GM23338 (cell line): ENCODE measurements around the gene KCNA2. TPM values are rescaled to one million over a fixed set of nuclear protein-coding genes. Genes with fewer than 3 reads are reported as not detected.

ENCODE experiments used
- ATAC-seq: fragments of 200-7000 bp; cut with Tn5 transposase; 3 replicates; pipeline ENCODE4 v1.9.1; 2020
- DNase-seq: peaks from one replicate; pipeline ENCODE4 v3.0.0-alpha.2; 2015; ENCODE audit warnings: low spot score
- H2AFZ ChIP-seq: fragments of 200-600 bp; sonication (generic); 2 replicates; pipeline ENCODE4 v1.8.0; 2016; ENCODE audit warnings: antibody characterized with exemption, mild to moderate bottlenecking, moderate library complexity
- H3F3A ChIP-seq: fragments of 200-600 bp; sonication (generic); replicated peaks from 2 replicates; pipeline ENCODE4 v1.8.0; 2017; ENCODE audit warnings: antibody characterized with exemption, mixed run types, low read depth
- H3K27ac ChIP-seq: fragments of 200-600 bp; sonication (generic); 2 replicates; pipeline ENCODE4 v1.6.1; 2016; ENCODE audit warnings: low read depth
- H3K27me3 ChIP-seq: fragments of 200-600 bp; sonication (generic); 2 replicates; pipeline ENCODE4 v1.8.0; 2016; ENCODE audit warnings: mild to moderate bottlenecking, mixed run types, moderate library complexity; ENCODE audit not compliant: insufficient read depth
- H3K36me3 ChIP-seq: fragments of 200-600 bp; sonication (generic); 2 replicates; pipeline ENCODE4 v1.8.0; 2016; ENCODE audit warnings: mild to moderate bottlenecking; ENCODE audit not compliant: insufficient read depth
- H3K4me1 ChIP-seq: fragments of 200-600 bp; sonication (generic); 2 replicates; pipeline ENCODE4 v1.8.0; 2016; ENCODE audit warnings: mild to moderate bottlenecking, moderate library complexity; ENCODE audit not compliant: insufficient read depth
- H3K4me2 ChIP-seq: fragments of 200-600 bp; sonication (generic); 2 replicates; pipeline ENCODE4 v1.7.1; 2017; ENCODE audit warnings: mixed run types
- H3K4me3 ChIP-seq: fragments of 200-600 bp; sonication (generic); 2 replicates; pipeline ENCODE4 v1.6.1; 2016; ENCODE audit warnings: mixed run types
- H3K79me2 ChIP-seq: fragments of 200-600 bp; sonication (generic); replicated peaks from 2 replicates; pipeline ENCODE4 v1.8.0; 2017; ENCODE audit warnings: mild to moderate bottlenecking; ENCODE audit not compliant: insufficient read depth
- H3K9me2 ChIP-seq: fragments of 200-600 bp; sonication (generic); 2 replicates; pipeline ENCODE4 v1.8.0; 2017; ENCODE audit not compliant: insufficient read depth
- H4K20me1 ChIP-seq: fragments of 200-600 bp; sonication (generic); replicated peaks from 2 replicates; pipeline ENCODE4 v1.8.0; 2017; ENCODE audit warnings: mild to moderate bottlenecking; ENCODE audit not compliant: insufficient read depth
- H3K27ac Mint-ChIP-seq: 2 replicates; pipeline ENCODE4 v1.8.0; 2020; ENCODE audit warnings: inconsistent platforms, mild to moderate bottlenecking, moderate library complexity, mixed read lengths
- H3K27me3 Mint-ChIP-seq: 3 replicates; pipeline ENCODE4 v1.8.0; 2022; ENCODE audit warnings: low read depth, mild to moderate bottlenecking, moderate library complexity, mixed read lengths, inconsistent platforms; ENCODE audit not compliant: insufficient read depth, poor library complexity
- H3K36me3 Mint-ChIP-seq: 3 replicates; pipeline ENCODE4 v1.8.0; 2021; ENCODE audit warnings: low read depth, mild to moderate bottlenecking, inconsistent platforms, moderate library complexity, mixed read lengths
- H3K4me1 Mint-ChIP-seq: 3 replicates; pipeline ENCODE4 v1.8.0; 2020; ENCODE audit warnings: mild to moderate bottlenecking, inconsistent platforms, mixed read lengths
- H3K4me3 Mint-ChIP-seq: 3 replicates; pipeline ENCODE4 v1.8.0; 2021; ENCODE audit warnings: moderate library complexity, mild to moderate bottlenecking, inconsistent platforms, mixed read lengths
- H3K9me3 Mint-ChIP-seq: 3 replicates; pipeline ENCODE4 v1.8.0; 2020; ENCODE audit warnings: moderate library complexity, mild to moderate bottlenecking, inconsistent platforms, mixed read lengths
- CTCF ChIP-seq, 2 experiments: fragments of 200-600 bp in 1 of 2; sonication (generic) in 1 of 2; conservative IDR thresholded peaks; 2 replicates each; pipeline versions ENCODE4 v1.5.1 to v1.6.1; 2016 to 2017; ENCODE audit warnings: antibody characterized with exemption in 2 of 2, low read depth in 2 of 2, mild to moderate bottlenecking in 2 of 2, moderate library complexity in 1 of 2
- ETS1 ChIP-seq: IDR thresholded peaks from 2 replicates; pipeline ENCODE4 v1.6.1; 2016; ENCODE audit warnings: antibody characterized with exemption
- EZH2 ChIP-seq: fragments of 200-600 bp; sonication (generic); IDR thresholded peaks from one replicate; pipeline ENCODE4 v1.8.0; 2017; ENCODE audit warnings: antibody characterized with exemption, mild to moderate bottlenecking, low read depth; ENCODE audit not compliant: unreplicated experiment
- EZH2phosphoT487 ChIP-seq: fragments of 200-600 bp; sonication (generic); IDR thresholded peaks from one replicate; pipeline ENCODE4 v1.8.1; 2018; ENCODE audit warnings: antibody characterized with exemption; ENCODE audit not compliant: unreplicated experiment
- JUNB ChIP-seq: IDR thresholded peaks from one replicate; pipeline ENCODE4 v1.6.1; 2016; ENCODE audit warnings: antibody characterized with exemption; ENCODE audit not compliant: unreplicated experiment
- NANOG ChIP-seq: IDR thresholded peaks from 2 replicates; pipeline ENCODE4 v1.6.1; 2016; ENCODE audit warnings: antibody characterized with exemption, borderline replicate concordance
- POLR2AphosphoS5 ChIP-seq: IDR thresholded peaks from 2 replicates; pipeline ENCODE4 v1.6.1; 2016; ENCODE audit warnings: antibody characterized with exemption, low read depth
- STAT1 ChIP-seq: IDR thresholded peaks from one replicate; pipeline ENCODE4 v1.6.1; 2016; ENCODE audit warnings: antibody characterized with exemption; ENCODE audit not compliant: unreplicated experiment
- ZNF114 ChIP-seq: fragments of 250-450 bp; sonication (Bioruptor Pico); IDR thresholded peaks from 2 replicates; pipeline ENCODE4 v1.5.0; 2020; ENCODE audit warnings: mild to moderate bottlenecking, moderate library complexity
- ZNF331 ChIP-seq: fragments of 250-450 bp; sonication (Bioruptor Pico); IDR thresholded peaks from 2 replicates; pipeline ENCODE4 v1.5.0; 2020; ENCODE audit warnings: low read depth, mild to moderate bottlenecking, moderate library complexity
- polyA plus RNA-seq: library from polyadenylated mRNA; unstranded; fragments of >200 nt; fragmentation: Nextera tagmentation; extraction: Ambion mirVana; gene quantifications from 2 replicates; pipeline ENCODE4 v1.2.1, GENCODE V29; 2016
- total RNA-seq: library from RNA; depleted of rRNA; stranded (reverse); fragments of >200 nt; shearing (Covaris generic); gene quantifications from 2 replicates; pipeline ENCODE4 v1.2.3, GENCODE V29; 2014
- TF ChIP-seq, protein P1 (sequence below): IDR thresholded peaks from one replicate; pipeline ENCODE4 v1.6.1; 2018; ENCODE audit warnings: antibody characterized with exemption; ENCODE audit not compliant: unreplicated experiment

KCNA2 gene
- total and polyA plus RNA-seq, 2 experiments from 2014 or later: 0.11 to 1.5 TPM

- TF ChIP-seq, protein P1, sequence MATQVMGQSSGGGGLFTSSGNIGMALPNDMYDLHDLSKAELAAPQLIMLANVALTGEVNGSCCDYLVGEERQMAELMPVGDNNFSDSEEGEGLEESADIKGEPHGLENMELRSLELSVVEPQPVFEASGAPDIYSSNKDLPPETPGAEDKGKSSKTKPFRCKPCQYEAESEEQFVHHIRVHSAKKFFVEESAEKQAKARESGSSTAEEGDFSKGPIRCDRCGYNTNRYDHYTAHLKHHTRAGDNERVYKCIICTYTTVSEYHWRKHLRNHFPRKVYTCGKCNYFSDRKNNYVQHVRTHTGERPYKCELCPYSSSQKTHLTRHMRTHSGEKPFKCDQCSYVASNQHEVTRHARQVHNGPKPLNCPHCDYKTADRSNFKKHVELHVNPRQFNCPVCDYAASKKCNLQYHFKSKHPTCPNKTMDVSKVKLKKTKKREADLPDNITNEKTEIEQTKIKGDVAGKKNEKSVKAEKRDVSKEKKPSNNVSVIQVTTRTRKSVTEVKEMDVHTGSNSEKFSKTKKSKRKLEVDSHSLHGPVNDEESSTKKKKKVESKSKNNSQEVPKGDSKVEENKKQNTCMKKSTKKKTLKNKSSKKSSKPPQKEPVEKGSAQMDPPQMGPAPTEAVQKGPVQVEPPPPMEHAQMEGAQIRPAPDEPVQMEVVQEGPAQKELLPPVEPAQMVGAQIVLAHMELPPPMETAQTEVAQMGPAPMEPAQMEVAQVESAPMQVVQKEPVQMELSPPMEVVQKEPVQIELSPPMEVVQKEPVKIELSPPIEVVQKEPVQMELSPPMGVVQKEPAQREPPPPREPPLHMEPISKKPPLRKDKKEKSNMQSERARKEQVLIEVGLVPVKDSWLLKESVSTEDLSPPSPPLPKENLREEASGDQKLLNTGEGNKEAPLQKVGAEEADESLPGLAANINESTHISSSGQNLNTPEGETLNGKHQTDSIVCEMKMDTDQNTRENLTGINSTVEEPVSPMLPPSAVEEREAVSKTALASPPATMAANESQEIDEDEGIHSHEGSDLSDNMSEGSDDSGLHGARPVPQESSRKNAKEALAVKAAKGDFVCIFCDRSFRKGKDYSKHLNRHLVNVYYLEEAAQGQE: no peak
- TF ChIP-seq EZH2phosphoT487 (no peak), JUNB (no peak), STAT1 (no peak), POLR2AphosphoS5 (no peak), ETS1 (no peak), ZNF331 (CRISPR knock-in tag) (no peak), NANOG (no peak), ZNF114 (CRISPR knock-in tag) (no peak)
Observed at GRCh38 chr1:110555807-110556470, 50.2 kb downstream of the KCNA2 start (continued).

DNA sequence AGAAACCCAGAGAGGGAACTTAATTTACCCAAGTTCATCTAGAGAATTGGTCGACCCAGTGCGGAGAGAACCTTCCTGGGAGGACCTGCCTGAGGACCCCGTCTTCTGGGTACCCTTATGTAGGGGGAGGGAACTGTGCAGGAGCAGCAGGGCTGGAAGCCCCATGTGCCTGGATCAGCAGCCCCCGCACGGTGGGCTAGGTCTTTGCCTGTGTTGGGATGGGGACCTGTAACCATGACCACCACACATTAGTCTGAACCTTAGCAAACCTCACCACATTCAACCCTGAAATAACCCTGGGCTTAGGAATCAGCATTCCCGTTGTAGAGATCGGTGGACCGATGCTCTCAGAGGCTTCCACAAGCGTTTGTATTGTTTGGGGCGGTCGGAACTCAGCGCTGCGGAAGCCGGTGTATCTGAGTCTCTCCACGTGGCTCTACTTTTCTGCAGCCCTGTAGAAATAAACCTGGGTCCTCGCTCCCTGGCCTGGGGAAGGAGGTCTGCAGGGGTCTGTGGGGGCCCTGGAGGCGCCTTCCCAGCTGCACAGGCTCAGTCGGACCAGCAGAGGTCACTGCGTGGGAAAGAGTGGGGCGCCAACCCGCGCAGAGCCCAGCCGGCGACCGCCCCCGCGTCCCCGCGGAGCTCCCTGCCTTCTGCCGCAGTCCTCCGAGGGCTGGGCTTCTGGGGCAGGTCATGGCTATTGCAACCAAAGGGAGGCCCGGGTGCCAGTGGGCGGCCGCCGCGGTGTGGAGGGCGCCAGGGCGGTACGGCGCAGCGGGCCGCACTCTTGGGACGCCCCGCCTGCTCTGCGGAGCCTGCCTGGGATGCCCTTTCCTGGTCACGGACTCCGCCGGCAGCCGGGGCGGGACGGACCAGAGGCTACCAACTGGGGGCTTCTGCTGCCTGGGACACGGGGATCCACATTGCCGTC, 51.0 kb downstream of the KCNA2 start:
- H3K4me3 ChIP-seq: peak overlapping the region; percentile 64
- peak overlapping the region; percentile 67 for H3K4me3 Mint-ChIP-seq
- no peaks in the 10 kb centered on the region for H3K9me3 Mint-ChIP-seq
- no peaks in the 10 kb centered on the region; the same call in 2 of the 3 replicates for H3K36me3 Mint-ChIP-seq
- 0 out of 2 replicates have a peak, but pooled peaks cover 6% of the 10 kb centered on the region for H3K4me1 ChIP-seq
- DNase-seq: peak; percentile 71
- peaks cover 54% of the 10 kb centered on the region for H3K27me3 ChIP-seq
- H3K4me1 Mint-ChIP-seq: no peaks in the 10 kb centered on the region; the same call in 2 of the 3 replicates
- peak overlapping the region; percentile 95 for H2AFZ ChIP-seq
- H3K27ac Mint-ChIP-seq: no peak overlapping the region
- no peaks in the 10 kb centered on the region for H3K9me2 ChIP-seq
- no peak for TF ChIP-seq EZH2
- no peak for TF ChIP-seq POLR2AphosphoS5
- peak; percentile 54 to 71 for TF ChIP-seq CTCF (conservative IDR thresholded peaks at IDR 0.05; ENCODE audit: low read depth in 2 of 2)
- no peak for TF ChIP-seq STAT1
- ATAC-seq: peak; percentile 89
- no peaks in the 10 kb centered on the region for H3K79me2 ChIP-seq
- H3K27ac ChIP-seq: no peak overlapping the region
- H3K36me3 ChIP-seq: no peaks in the 10 kb centered on the region
- no peaks in the 10 kb centered on the region for H4K20me1 ChIP-seq
- H3K27me3 Mint-ChIP-seq: peaks cover 28% of the 10 kb centered on the region
- H3K4me2 ChIP-seq: peak overlapping the region; percentile 78
- no peaks in the 10 kb centered on the region for H3F3A ChIP-seq
